C1 segment of cervical spinal cord (tissue), 14 donors: ENCODE measurements around the gene OR4D5.

Experiments used
- DNase-seq, 14 donors: peaks; one replicate each; lab custom pipeline; 2025; lab: John Stamatoyannopoulos, UW

Gene OR4D5

DNA sequence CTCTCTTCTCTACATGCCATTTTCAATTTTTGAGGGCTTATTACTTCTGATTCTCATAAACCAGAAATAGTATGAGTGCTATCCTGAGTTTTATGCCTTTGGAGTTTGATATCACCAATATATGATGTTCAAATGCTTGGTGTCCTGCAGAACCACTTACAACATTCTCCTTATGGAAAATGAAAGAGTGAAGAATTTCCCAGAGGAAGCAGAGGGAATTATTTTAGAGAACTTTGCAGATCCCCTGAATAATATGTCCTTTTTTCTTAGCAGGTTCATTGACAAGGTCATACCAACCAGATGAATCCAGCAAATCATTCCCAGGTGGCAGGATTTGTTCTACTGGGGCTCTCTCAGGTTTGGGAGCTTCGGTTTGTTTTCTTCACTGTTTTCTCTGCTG lies at the start of gene OR4D5:
OR4D5 (plus strand) TSS at position 301 of the 400 bp plus-strand sequence; CDS start at position 301, 0 bp downstream.
- no peak for DNase-seq

DNA sequence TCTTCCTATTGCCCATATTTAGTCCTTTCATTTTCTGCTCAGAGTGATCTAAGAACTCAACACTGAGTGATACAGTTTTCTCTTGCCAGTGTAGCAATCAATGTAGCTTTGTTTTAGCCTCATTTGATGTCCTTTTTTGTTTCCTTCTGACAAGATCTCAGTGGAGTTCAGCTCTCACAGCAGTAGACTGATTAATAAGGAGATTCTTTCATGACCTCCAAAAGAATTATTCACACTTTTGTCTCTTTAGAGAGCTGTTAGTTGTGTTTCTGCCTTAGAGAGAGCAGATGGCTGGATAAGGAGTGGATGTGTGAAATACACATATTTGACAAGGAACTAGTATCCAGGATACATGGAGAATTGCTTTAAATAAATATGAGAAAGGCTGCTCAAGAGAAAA lies 47.4 kb upstream of the OR4D5 start:
- DNase-seq = no peak

DNA sequence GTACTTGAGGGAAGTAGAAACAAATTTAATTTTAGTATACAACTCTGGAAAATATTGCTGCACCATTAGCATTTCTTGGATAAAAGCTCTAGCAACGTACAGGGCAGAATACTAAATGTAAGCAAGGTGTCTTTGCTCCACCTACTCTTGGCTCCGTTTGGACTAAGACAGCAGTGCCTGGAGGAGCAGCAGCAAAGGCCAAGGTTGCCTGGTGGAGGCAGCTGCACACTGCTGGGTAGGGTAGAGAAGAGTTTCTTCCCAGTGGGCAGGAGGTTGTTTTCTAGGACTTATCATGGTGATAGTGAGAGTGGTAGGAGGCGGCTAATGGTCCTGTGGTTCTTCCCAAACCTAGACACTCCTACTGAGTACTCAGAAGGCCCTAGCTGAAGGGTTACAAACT lies 39.6 kb upstream of the OR4D5 start:
- no peak for DNase-seq

DNA sequence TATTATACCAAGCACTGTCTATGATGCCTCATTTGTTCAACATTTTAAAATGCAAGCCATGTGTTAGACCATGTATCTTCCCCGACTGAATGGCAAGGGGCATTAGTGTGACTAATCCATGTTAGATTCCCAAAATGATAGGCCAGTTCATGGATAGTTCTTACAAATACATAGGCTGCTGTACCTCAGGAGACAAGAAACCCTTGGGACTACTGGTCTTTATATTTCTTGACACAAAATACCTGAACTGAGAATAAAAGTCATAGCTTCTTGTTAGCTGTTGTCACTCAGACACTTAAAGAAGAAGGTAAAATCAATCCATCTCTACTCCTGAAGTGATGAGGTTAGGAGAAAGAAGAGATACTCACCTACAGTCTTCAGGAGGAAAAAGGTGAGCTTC lies 37.5 kb upstream of the OR4D5 start, which contains the start of gene OR8D4:
OR8D4 (plus strand) TSS at position 301 of the 400 bp plus-strand sequence. CDS start 4,265 bp downstream, outside the sequence.
- no peak for DNase-seq

DNA sequence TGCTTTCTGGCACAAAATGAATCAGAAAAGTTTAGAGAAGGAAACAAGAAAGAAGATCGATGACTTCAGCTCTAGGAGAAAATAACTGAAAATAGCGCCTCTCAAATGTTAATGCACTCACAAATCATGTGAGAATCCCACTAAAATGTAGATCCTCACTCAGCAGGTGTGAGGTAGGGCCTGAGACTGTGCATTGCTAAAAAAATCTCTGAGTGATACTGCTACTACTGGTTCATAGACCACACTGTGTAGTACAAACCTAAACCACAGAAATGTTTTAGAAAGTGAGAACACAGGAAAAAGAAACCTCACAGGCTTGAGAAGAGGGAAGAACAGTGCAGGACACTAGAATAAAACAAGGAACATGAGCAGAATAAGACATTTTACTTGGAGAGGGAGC lies 35.5 kb upstream of the OR4D5 start:
- no peak for DNase-seq

DNA sequence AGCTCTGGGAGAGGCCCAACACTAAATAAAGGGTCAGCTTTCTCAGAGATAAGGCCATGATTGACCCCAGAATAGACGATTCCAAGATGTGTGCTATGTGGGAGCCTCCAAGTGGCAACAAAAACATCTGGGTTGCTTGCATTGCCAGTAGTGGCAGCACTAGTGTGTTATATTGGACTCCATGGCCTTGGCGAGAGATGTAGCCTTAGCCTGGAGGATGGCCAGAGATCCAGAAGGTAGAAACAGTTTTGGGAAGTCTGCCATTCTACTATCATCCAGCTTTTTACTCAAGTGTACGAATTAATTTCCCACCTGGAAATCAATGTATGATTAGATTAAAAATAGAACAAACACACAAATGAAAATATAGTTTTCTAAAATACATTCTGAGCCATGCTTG lies 34.5 kb upstream of the OR4D5 start:
- no peak for DNase-seq

DNA sequence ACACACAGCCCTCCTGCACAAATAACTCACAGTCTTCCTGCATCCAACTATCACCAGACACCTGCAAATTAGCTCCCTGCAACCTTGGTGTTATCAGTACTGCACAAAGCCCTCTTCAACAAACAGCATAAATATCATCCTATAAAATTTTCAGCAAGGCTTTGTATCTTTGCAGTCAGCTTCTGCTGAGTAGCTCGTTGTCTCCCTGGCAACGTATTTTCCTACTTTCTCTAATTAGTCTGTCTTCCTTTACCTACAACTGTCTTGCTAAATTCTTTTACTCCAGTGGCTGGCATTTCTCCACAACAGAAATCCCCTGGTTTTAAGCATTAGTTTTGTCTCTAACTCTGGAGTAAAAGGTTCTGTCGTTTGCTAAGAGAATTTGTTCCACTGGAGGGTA lies 33.6 kb upstream of the OR4D5 start:
- no peak for DNase-seq

DNA sequence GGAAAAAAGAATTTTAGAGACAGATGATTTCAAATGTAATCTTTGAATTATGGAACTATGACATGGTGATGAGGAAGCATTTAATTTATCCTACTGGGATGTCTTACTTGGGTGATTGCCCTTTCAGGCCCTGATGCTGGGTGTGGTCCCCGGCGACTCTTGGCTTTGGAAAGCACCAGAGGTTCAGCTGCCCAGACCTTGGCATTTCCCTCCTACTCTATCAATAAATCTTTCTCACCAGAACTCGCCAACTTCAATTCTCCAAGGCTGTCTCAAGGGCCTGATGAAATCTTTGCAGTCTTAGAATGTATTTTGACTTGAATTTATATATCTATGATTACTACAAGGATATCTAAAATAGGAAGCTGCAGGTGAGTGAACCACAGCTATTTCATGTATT lies 18.5 kb upstream of the OR4D5 start:
- no peak for DNase-seq

DNA sequence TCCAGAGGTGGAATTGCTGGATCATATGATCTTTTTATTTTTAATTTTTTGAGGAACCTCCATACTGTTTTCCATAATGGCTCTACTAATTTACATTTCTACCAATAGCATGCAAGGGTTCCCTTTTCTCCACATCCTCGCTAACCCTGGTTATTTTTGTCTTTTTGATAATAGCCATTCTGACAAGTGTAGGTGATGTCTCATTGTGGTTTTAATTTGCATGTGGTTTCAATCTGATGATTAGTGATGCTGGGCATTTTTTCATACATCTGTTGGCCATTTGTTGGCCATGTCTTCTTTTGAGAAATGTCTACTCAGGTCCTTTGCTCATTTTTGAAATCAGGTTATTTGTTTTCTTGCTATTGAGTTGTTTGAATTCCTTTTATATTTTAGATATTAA lies 15.4 kb upstream of the OR4D5 start:
- DNase-seq = no peak

DNA sequence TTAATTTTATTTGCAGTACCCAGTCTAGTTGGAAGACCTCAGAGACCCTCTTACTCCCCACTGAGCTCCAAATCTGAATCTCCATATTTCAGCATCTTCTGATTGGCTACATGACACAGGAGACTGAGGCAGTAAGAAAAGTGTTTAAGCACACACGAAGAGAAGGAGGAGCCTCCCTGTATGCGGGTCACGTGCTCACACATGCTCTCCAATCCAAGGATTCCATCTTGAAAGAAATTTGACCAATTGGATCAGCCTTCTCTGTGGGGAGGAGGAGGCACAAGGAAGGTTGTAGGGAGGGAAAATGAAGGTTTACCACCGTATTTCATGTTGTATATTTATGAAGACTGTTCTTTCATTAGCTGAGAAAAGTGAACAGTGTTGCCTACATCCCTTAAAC lies 3.0 kb downstream of the OR4D5 start:
- DNase-seq = no peak

DNA sequence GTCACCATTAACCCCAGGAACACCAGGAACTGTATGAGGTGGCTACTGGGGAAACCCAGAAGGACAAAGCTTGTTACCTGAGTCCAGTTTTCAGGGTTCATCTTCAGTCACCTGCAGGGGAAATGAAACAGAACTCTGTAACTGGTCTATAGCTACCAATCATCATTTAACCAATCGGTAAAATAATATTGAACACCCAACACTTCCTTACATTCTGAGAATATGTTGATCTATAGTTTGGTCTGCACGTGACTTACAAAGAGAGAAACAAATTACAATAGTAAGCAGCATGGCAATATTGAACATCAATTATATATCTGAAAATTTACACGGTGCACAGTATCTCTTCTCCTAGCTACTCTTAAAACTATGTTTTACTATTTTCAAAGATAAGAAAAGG lies 4.3 kb downstream of the OR4D5 start, which contains the start of gene OR6T1:
OR6T1 (minus strand) TSS at position 101 of the 400 bp plus-strand sequence; CDS start at position 101, 0 bp downstream.
- no peak for DNase-seq

DNA sequence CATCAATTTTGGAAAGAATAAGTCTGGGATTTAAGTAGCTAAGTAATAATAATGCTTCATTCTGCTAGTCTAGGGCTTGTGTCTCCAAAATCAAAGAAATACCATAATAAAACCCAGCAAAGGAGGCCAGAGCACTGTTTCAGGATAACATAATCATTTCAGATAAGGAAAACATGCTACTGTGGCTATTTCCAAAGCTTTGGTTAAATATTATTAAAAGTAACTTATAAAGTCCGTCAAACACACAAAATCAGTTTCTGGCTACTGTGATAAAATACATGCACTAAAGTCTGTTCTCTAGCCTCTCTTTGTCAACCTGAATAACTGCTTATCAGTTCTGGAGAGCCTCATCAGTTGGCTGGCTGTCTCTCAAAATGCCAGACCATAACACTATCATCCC lies 5.7 kb downstream of the OR4D5 start:
- no peak for DNase-seq

DNA sequence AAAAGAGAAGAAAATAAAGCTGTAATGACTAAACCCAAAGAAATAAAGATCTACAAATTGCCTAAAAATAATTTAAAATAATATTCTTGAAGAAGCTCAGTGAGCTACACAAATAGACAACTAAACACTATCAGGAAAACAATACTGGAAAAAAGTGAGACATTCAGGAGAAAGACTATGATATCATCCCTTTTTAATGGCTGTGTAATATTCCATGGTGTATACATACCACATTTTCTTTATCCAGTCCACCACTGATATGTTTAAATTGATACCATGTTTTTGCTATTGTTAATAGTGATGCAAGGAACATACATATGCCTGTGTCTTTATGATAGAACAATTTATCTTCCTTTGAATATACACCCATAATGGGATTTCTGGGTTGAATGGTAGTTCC lies 17.3 kb downstream of the OR4D5 start:
- DNase-seq = no peak

DNA sequence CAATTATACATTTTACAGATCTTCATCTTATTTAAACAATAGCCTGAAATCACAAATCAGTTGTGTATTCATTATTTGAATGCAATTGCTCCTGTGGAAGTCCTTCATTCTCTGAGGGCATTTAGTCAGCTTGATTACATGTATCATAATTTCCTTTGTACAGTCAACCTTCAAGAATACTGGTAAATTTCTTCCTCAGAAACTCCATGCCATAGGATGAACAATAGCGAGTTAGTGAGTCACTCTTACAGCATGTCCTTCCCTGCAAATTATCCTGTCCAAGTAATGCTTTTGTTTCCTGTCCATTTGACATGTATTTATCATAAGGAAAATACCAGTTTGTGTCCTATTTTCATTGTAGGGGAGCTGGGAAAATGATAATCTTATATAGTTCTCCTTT lies 34.4 kb downstream of the OR4D5 start:
- no peak for DNase-seq

DNA sequence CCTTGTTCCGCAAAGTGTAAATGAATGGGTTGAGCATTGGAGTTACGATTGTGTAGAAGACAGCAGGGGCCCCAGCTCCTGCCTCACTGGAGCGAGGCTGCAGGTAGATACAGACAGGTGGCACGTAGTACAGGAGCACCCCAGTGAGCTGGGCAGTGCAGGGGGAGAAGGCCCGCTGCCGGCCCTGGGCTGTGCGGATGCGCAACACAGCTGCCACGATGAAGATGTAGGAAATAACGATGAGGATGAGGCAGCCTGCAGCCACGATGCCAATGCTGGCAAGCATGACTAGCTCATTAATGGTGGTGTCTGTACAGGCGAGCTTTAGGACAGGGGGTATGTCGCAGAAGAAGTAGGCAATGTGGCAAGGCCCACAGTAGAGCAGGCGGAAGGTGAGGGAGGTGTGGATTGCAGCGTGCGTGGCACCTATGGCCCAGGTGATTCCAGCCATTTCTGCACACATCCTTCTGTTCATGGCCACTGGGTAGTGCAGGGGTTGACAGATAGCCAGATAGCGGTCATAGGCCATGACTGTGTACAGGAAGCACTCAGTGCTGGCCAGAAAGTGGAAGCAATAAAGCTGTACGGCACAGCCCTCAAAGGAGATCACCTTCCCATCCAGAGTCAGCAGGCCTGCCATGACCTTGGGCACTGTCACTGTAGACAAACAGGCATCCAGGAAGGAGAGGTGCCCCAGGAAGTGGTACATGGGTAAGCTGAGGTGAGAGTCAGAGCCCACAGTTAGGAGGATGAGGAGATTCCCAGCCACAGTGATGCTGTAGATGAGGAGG lies 37.5 kb downstream of the OR4D5 start:
- DNase-seq = no peak

DNA sequence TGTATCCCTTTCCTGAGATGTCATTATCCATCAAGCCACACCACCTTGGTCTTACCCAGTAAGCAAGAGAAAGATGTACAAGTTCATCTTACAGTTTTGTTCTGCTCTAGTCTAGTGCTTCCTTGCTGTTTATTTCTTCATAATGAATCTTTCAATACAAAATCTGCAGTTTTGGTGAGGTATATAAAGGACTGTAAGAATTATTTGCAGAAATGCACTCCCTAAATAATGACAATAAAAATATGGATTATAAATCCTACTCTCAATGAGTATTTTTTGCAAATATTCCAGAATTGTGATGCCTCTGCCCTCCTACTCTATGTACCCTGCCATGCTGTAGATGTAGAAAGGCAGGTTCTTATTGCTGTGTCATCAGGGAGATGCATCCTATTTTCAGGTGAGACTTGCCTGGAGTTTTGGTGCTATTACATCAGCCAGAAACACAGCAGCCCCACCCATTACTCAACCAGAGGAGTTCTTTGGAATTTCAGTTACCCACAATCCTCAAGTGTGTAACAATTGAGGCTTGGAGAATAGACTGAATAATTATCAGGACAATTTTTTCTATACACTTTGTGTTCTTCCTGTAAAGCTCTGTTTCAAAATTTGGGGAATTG lies 38.4 kb downstream of the OR4D5 start, which contains the start of gene OR10S1:
OR10S1 (minus strand) TSS at position 51 of the 617 bp plus-strand sequence. CDS start 117 bp downstream, outside the sequence.
- no peak for DNase-seq

DNA sequence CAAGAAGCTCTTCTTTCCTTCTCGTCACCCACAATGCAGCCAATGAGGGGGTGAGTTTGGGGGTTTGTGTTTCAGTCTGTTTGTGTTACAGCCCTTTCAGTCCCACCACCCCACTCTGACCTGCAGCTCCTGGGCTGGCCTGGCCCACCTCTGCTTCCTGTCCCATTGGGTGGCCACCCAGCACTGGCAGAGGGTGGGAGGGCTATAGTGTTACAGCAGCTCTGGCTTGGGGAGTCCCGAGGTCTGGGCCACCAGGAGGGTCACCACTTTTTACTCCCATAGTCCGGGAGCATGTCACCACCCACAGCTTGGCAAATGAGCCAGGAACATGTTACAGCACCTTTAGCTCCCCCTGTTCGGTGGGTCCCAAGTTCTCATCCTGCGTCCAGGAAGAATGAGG lies 39.9 kb downstream of the OR4D5 start:
- DNase-seq = no peak
